ENCODE measurements around the gene EPB41L2. TPM values are rescaled to one million over a fixed set of nuclear protein-coding genes. Genes with fewer than 3 reads are reported as not detected.

Gene EPB41L2
- total RNA-seq, 1 experiment from 2014 or later: 22.5 TPM

DNA sequence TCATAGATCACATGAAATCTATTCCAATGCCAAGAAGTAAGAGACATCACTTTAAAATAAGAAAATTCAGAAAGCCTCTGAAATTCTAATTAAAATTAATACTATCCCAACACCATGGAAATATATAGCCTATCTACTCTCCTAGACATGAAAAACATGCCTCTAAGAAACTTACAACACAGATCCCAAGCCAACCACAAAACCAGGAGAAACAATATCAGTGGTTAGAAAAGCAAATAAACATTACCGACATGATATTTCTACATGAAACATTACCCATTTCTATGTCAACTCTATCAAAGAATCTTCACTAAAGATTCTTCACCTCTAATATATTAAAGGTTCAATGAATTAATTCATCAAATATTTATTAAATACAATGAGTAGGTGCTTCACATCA, 4.8 kb downstream of the EPB41L2 start:
- Mint-ChIP-seq H3K36me3 (ENCODE audit: insufficient read depth, unreplicated experiment) (peaks cover 6% of the 10 kb centered on the region), H3K9me3 (ENCODE audit: unreplicated experiment) (peaks cover 23% of the 10 kb centered on the region), H3K4me3 (ENCODE audit: unreplicated experiment) (no peak overlapping the region), H3K27me3 (ENCODE audit: insufficient read depth, unreplicated experiment) (no peaks in the 10 kb centered on the region), H3K27ac (ENCODE audit: low read depth, unreplicated experiment) (no peak overlapping the region), H3K4me1 (ENCODE audit: insufficient read depth, unreplicated experiment) (peaks cover 4% of the 10 kb centered on the region)
- intact Hi-C loops (cut with micrococcal nuclease): no loop called here
- no TSS peak for BruUV-seq (replicated peaks)
- ChIA-PET POLR2A (interaction anchor here (0.6 kb wide), 1 partner anchor 133 kb away, joined by 4 read pairs; no protein-coding TSS in a partner anchor), CTCF (interaction anchor here (1.0 kb wide), 1 partner anchor 46 kb away, joined by 4 read pairs; no protein-coding TSS in a partner anchor)
- no peak for DNase-seq (ENCODE audit: unreplicated experiment)
- TF ChIP-seq, protein P1, sequence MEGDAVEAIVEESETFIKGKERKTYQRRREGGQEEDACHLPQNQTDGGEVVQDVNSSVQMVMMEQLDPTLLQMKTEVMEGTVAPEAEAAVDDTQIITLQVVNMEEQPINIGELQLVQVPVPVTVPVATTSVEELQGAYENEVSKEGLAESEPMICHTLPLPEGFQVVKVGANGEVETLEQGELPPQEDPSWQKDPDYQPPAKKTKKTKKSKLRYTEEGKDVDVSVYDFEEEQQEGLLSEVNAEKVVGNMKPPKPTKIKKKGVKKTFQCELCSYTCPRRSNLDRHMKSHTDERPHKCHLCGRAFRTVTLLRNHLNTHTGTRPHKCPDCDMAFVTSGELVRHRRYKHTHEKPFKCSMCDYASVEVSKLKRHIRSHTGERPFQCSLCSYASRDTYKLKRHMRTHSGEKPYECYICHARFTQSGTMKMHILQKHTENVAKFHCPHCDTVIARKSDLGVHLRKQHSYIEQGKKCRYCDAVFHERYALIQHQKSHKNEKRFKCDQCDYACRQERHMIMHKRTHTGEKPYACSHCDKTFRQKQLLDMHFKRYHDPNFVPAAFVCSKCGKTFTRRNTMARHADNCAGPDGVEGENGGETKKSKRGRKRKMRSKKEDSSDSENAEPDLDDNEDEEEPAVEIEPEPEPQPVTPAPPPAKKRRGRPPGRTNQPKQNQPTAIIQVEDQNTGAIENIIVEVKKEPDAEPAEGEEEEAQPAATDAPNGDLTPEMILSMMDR (IDR thresholded peaks at IDR 0.05; ENCODE audit: unreplicated experiment): no peak

DNA sequence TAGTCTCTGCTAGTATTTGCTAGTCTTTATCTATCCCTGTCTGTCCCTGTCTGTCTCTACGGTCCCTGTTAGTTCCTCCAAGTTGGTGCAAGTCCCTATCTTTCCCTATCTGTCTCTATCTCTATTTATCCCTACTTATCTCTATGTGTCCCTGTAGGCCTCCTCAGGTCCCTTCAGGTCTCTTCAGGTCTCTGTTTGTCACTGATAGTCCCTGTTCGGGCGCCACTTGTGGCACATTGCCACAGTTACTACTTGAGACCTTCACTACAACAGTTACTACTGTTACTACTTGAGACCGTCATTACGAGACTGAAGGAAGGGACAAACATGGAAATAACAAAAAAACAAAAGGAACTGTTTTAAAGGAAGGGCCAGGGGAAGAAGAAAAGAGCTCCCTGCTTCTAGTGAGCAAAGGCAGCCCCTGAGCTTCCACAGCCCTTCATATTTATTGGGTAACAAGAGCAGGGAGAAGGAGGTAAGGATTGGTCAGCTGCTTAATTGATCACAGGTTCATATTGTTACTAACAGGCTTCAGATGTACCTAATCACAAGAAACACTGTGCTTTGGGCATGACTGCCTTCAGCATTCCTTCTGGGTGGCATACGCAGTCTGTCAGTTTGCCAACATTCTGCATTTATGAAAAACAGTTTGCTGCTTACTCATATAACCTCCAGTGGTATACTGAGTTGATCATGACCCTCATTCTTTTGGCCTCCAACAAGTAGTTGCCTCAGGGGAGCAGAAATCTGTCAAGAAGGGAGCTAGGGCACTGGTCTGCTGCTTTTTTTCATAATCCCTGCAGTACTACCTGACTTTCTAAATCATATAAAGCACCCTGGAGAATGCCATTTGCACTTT, 8.4 kb downstream of the EPB41L2 start:
- intact Hi-C loops (cut with micrococcal nuclease): no loop called here
- ChIA-PET CTCF (no interaction called here), POLR2A (interaction anchor here (1.5 kb wide), 1 partner anchor 9 kb away, joined by 4 read pairs; the partner anchor contains the start of gene EPB41L2)
- Mint-ChIP-seq H3K27me3 (ENCODE audit: insufficient read depth, unreplicated experiment) (no peaks in the 10 kb centered on the region), H3K36me3 (ENCODE audit: insufficient read depth, unreplicated experiment) (peaks cover 6% of the 10 kb centered on the region), H3K4me3 (ENCODE audit: unreplicated experiment) (no peak overlapping the region), H3K4me1 (ENCODE audit: insufficient read depth, unreplicated experiment) (peaks cover 12% of the 10 kb centered on the region), H3K9me3 (ENCODE audit: unreplicated experiment) (peaks cover 31% of the 10 kb centered on the region), H3K27ac (ENCODE audit: low read depth, unreplicated experiment) (peak overlapping the region; percentile 46)
- TF ChIP-seq, protein P1 (IDR thresholded peaks at IDR 0.05; ENCODE audit: unreplicated experiment): no peak
- no TSS peak for BruUV-seq (replicated peaks)
- DNase-seq (ENCODE audit: unreplicated experiment): peak; percentile 40

DNA sequence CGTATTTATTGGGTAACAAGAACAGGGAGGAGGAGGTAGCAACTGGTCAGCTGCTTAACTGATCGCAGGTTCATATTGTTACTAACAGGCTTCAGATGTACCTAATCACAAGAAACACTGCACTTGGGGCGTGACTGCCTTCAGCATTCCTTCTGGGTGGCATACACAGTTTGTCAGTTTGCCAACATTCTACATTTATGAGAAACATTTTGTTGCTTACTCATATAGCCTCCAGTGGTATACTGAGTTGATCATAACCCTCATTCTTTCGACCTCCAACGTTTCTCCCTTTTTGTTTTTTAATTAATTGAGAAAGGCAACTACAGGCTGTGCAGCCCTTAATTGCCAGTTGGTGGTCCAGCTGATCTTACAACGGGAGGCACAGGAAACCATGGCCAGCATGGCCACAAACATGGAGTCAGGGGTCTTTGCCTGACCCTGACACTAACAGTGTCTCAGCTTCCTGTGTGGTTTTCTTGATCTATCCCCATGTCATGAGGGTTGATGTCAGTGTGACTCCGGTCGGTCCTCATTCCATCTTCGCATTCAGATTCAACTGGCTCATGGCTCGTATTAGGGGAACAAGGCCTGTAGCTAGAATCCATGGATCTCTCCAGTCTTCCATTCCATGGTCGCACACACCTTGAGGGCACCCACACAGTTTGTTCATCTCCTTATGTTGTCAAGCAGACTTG, 9.4 kb downstream of the EPB41L2 start:
- ChIA-PET CTCF (interaction anchor here (0.8 to 1.1 kb wide), 2 partner anchors 9 to 27 kb away, joined by 3 to 6 read pairs; partner anchors contain the start of gene EPB41L2), POLR2A (interaction anchor here (1.2 kb wide), 1 partner anchor 10 kb away, joined by 5 read pairs; the partner anchor contains the start of gene EPB41L2)
- Mint-ChIP-seq H3K27ac (ENCODE audit: low read depth, unreplicated experiment) (peak overlapping the region; percentile 46), H3K4me3 (ENCODE audit: unreplicated experiment) (no peak overlapping the region), H3K9me3 (ENCODE audit: unreplicated experiment) (peaks cover 31% of the 10 kb centered on the region), H3K36me3 (ENCODE audit: insufficient read depth, unreplicated experiment) (peaks cover 6% of the 10 kb centered on the region), H3K27me3 (ENCODE audit: insufficient read depth, unreplicated experiment) (no peaks in the 10 kb centered on the region), H3K4me1 (ENCODE audit: insufficient read depth, unreplicated experiment) (peaks cover 12% of the 10 kb centered on the region)
- TF ChIP-seq, protein P1 (IDR thresholded peaks at IDR 0.05; ENCODE audit: unreplicated experiment): no peak
- intact Hi-C loops (cut with micrococcal nuclease): no loop called here
- DNase-seq (ENCODE audit: unreplicated experiment): peak; percentile 85
- no TSS peak for BruUV-seq (replicated peaks)

DNA sequence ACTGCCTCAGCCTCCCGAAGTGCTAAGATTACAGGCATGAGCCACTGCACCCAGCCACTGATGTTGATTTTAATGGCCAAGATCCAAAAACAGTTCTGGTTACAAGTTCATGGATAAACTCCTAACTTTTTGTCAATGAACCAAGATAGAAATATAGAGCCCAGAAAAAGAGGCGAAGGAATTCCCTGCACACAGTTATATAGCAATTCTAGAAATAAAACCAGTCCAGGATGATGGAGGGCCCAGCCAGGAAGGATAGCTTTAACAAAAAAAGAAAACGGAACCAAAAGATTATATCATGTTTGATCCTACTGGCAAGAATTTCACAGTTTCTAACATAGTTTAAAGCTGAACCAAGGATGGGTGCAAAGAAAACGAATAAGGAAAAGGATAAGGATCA, 10.9 kb downstream of the EPB41L2 start:
- BruUV-seq (replicated peaks): no TSS peak
- no peak overlapping the region for H3K27ac Mint-ChIP-seq (ENCODE audit: low read depth, unreplicated experiment)
- no peak for DNase-seq (ENCODE audit: unreplicated experiment)
- ChIA-PET POLR2A (interaction anchor here (0.9 to 1.2 kb wide), 2 partner anchors 9 to 12 kb away, joined by 4 to 5 read pairs; partner anchors contain the start of gene EPB41L2), CTCF (no interaction called here)
- intact Hi-C loops (cut with micrococcal nuclease): no loop called here
- peaks cover 6% of the 10 kb centered on the region for H3K36me3 Mint-ChIP-seq (ENCODE audit: insufficient read depth, unreplicated experiment)
- TF ChIP-seq, protein P1 (IDR thresholded peaks at IDR 0.05; ENCODE audit: unreplicated experiment): no peak
- peaks cover 27% of the 10 kb centered on the region for H3K9me3 Mint-ChIP-seq (ENCODE audit: unreplicated experiment)
- H3K27me3 Mint-ChIP-seq (ENCODE audit: insufficient read depth, unreplicated experiment): no peaks in the 10 kb centered on the region
- H3K4me3 Mint-ChIP-seq (ENCODE audit: unreplicated experiment): no peak overlapping the region
- peaks cover 12% of the 10 kb centered on the region for H3K4me1 Mint-ChIP-seq (ENCODE audit: insufficient read depth, unreplicated experiment)
